K562 (cell line): ENCODE measurements around the gene CRYBA4. TPM values are rescaled to one million over a fixed set of nuclear protein-coding genes. Genes with fewer than 3 reads are reported as not detected.

Experiments
- NFE2 ChIP-seq: IDR thresholded peaks from 2 replicates; pipeline ENCODE4 v1.6.1; 2014; ENCODE audit warnings: antibody characterized with exemption, low read depth
- REST ChIP-seq, 2 experiments: fragments of 450-650 bp; formaldehyde crosslinking in 1 of 2; IDR thresholded peaks; 2 replicates each; pipeline versions ENCODE4 v1.4.0 to v1.6.1; 2014 to 2020; ENCODE audit warnings: mild to moderate bottlenecking in 2 of 2, borderline replicate concordance in 1 of 2, low read depth in 1 of 2
- ZMIZ1 ChIP-seq, 2 experiments: fragments of 150-350 bp in 1 of 2; IDR thresholded peaks; 2 replicates each; pipeline ENCODE4 v1.6.1; 2012 to 2016; ENCODE audit warnings: low read depth in 2 of 2, low read length in 2 of 2, mild to moderate bottlenecking in 1 of 2, moderate library complexity in 1 of 2
- ZNF217 ChIP-seq: sonication (generic); formaldehyde crosslinking; IDR thresholded peaks from 2 replicates; pipeline ENCODE4 v1.8.0; 2022; ENCODE audit warnings: mild to moderate bottlenecking, missing genetic modification reagents
- ZNF584 ChIP-seq: fragments of 200-800 bp; sonication (Bioruptor generic); IDR thresholded peaks from 2 replicates; pipeline ENCODE4 v1.6.1; 2016; ENCODE audit warnings: low read depth, mild to moderate bottlenecking, missing genetic modification characterization, missing compliant biosample characterization
- ZNF609 ChIP-seq: sonication (generic); formaldehyde crosslinking; IDR thresholded peaks from 2 replicates; pipeline ENCODE4 v1.8.1; 2023; ENCODE audit warnings: missing genetic modification reagents, mild to moderate bottlenecking, borderline replicate concordance
- ZNF655 ChIP-seq: fragments of 250-450 bp; sonication (Bioruptor Pico); IDR thresholded peaks from 2 replicates; pipeline ENCODE4 v1.5.0; 2021
- polyA plus RNA-seq, 8 experiments: library from polyadenylated mRNA; depleted of rRNA in 4 of 8; stranded (reverse) in 5 of 8; unstranded in 3 of 8; fragments of >200 nt; fragmentation: Nextera tagmentation in 2 of 8; fragmentation: Illumina TruSeq in 1 of 8; extraction: Ambion mirVana in 2 of 8; extraction: Trizol in 1 of 8; gene quantifications; 2 replicates each; pipeline versions ENCODE4 v1.2.1 to v1.2.3, GENCODE V29; 2011 to 2014; ENCODE audit warnings: inconsistent platforms in 1 of 8, missing spikeins in 1 of 8
- total RNA-seq, 7 experiments: library from RNA; depleted of rRNA in 6 of 7; stranded (reverse); fragments of >200 nt in 6 of 7; fragmentation: Illumina TruSeq in 2 of 7; extraction: Trizol in 2 of 7; gene quantifications; 2 replicates each; pipeline versions ENCODE4 v1.2.1 to v1.2.3, GENCODE V29; 2011 to 2021; ENCODE audit warnings: low replicate concordance in 1 of 7

CRYBA4 gene
- total and polyA plus RNA-seq, 9 of the 15 experiments (the other 6 are each of a cell fraction or from before 2014, with no cell fraction given): 0.59 to 3.3 (median 1.6) TPM

GRCh38 chr22:26672590-26673468 lies 51.1 kb downstream of the CRYBA4 start (continued):
- TF ChIP-seq ZNF609 (CRISPR knock-in tag) (no peak), REST (IDR thresholded peaks at IDR 0.05; ENCODE audit: borderline replicate concordance) (no peak), REST (CRISPR knock-in tag; IDR thresholded peaks at IDR 0.05; ENCODE audit: low read depth) (no peak), NFE2 (no peak), ZNF655 (no peak), ZMIZ1 (IDR thresholded peaks at IDR 0.05; ENCODE audit: low read depth in 2 of 2, low read length in 2 of 2) (no peak), ZNF217 (CRISPR knock-in tag) (no peak), ZNF584 (CRISPR knock-in tag) (no peak)
